ENCODE results near the gene SH3BGRL3.

DNA sequence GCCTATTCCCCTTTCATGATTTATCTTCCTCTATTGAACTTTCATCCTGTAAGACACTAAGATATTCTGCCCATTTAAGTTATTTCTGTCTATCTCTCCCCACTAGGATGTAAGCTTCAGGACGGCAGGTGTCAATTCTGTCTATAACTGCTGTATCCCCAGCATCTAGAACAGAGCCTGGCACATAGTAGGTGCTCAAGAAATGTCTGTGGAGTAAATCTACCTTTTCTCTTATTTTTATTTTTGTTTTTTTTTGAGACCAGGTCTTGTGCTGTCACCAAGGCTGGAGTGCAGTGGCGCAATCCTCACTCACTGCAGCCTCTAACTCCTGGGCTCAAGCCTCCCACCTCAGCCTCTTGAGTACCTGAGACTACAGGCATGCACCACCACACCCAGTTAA, 43.5 kb downstream of the SH3BGRL3 start:
- TF ChIP-seq, protein P1, sequence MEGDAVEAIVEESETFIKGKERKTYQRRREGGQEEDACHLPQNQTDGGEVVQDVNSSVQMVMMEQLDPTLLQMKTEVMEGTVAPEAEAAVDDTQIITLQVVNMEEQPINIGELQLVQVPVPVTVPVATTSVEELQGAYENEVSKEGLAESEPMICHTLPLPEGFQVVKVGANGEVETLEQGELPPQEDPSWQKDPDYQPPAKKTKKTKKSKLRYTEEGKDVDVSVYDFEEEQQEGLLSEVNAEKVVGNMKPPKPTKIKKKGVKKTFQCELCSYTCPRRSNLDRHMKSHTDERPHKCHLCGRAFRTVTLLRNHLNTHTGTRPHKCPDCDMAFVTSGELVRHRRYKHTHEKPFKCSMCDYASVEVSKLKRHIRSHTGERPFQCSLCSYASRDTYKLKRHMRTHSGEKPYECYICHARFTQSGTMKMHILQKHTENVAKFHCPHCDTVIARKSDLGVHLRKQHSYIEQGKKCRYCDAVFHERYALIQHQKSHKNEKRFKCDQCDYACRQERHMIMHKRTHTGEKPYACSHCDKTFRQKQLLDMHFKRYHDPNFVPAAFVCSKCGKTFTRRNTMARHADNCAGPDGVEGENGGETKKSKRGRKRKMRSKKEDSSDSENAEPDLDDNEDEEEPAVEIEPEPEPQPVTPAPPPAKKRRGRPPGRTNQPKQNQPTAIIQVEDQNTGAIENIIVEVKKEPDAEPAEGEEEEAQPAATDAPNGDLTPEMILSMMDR (IDR thresholded peaks at IDR 0.05), result no peak
- TF ChIP-seq POLR2A (IDR thresholded peaks at IDR 0.05), result no peak

All from uterus (tissue), 2 donors.